DMS53 (cell line): Measurements from ENCODE around the gene MAN1A2.
"Not testable (repeated sequence)": the region's sequence is repeated elsewhere in the genome, so short reads cannot be mapped to it uniquely, and the experiment has no call there.

Experiments
- DNase-seq: peaks from one replicate; lab custom pipeline; 2025; lab: John Stamatoyannopoulos, UW

MAN1A2 gene

GRCh38 chr1:117558451-117558850, 191.2 kb downstream of the MAN1A2 start:
- not testable (repeated sequence) for DNase-seq

GRCh38 chr1:117559139-117559538, 191.9 kb downstream of the MAN1A2 start:
- DNase-seq = no peak

- DNase-seq = no peak
These were observed 192.7 kb downstream of the MAN1A2 start for GRCh38 chr1:117559985-117560384.

GRCh38 chr1:117561071-117561470, 193.8 kb downstream of the MAN1A2 start:
- no peak for DNase-seq

DNA sequence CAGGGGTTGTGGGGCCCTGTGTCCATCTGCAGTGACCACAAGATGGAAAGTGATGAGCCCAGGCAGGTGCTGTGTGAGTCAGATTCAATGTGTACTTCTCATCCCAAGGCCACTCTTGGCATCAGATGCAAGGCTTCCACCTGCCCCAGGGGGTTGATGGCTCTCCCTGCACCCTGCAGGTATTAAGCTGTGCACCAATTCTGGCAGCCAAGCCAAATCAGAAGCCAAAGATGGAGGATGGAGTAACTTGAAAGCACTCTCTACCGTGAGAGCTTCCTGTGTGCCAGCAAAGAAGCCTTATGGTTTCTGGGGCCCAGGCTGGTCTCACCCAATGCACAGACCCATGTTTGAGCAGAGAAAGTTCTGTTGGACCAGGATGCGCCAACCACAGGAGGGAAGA, 194.3 kb downstream of the MAN1A2 start:
- peak; percentile 12 for DNase-seq

- DNase-seq = peak; percentile 75
These were observed 195.6 kb downstream of the MAN1A2 start for GRCh38 chr1:117562581-117563491.

- DNase-seq = no peak
These were observed 196.2 kb downstream of the MAN1A2 start for GRCh38 chr1:117563492-117563875.

- no peak for DNase-seq
These were observed 197.2 kb downstream of the MAN1A2 start for GRCh38 chr1:117564227-117565075.

GRCh38 chr1:117565076-117565556, 197.9 kb downstream of the MAN1A2 start:
- no peak for DNase-seq

DNA sequence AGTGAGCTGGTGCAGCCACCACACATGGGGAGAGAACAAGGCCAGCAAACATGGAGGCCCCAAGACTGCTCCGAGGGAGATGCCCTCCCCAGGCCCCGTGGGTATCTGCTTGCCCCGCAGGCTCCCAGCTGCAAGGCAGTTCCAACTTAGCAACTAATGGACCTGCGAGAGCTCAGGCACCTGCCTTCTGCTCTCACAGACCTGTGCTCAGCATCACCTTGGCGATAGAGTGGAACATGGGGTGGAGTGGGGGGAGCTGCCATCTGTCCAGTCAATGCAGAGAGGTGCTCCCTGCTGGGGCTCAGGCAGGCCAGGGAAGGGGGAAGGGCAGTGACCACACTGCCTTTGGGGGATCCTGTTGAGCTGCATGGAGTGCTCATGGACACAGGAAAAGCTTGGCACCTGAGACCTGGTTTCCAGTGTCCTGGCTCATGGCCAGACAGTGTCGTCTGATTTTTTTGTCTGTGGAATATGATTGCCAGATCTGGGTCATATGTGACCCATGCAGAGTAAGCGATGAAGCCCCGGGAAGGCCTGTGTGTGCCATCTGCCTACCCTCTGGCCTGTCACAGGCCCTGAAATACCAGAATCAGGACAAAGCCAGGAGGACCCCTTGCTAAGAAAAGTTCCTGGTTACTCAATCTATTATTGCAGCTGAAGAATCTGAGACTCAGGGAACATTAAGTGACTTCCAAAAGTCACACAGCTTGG, 198.7 kb downstream of the MAN1A2 start:
- peak; percentile 52 for DNase-seq

DNA sequence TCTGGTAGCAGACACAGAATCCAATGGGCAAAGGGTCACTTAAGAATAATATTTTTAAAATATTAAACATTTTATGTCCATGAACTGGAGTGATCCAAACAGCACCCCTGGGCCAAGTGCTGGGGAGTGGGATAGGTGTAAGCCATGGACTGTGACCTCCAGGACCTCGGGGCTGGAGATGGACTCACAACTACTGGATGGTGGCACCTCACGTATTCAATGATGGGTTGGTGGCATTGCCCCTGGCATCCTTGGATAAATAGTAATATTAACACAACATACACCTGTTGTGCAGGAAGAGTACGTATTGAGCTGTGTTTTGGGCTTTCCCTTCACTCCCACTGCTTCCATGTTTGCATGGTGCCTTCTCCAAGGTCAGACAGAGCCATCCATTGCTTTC, 199.3 kb downstream of the MAN1A2 start:
- DNase-seq = no peak

DNA sequence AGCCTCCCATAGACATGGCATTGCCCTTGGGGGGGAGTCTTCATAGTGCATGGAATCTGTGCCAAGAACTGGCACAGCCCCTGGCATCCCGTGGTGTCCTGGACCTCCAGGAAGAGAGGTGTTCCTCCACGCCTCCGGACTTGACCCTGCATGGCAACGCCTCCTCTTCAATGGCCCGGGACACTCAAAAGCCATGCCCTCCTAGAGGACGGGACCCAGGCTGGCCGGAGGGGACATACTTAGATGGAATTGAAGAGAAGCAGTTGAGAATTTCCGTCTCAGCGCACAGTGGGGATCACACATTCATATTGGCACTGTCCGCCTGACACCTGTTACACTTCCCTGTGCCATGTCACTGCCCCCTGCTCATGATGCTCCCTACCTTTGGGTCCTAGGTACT, 200.2 kb downstream of the MAN1A2 start:
- no peak for DNase-seq

- DNase-seq = no peak
These were observed 200.7 kb downstream of the MAN1A2 start for GRCh38 chr1:117567976-117568375.

- no peak for DNase-seq
These were observed 201.8 kb downstream of the MAN1A2 start for GRCh38 chr1:117568999-117569398.

GRCh38 chr1:117569856-117570255, 202.6 kb downstream of the MAN1A2 start:
- DNase-seq = no peak

GRCh38 chr1:117570988-117571409, 203.8 kb downstream of the MAN1A2 start:
- peak; percentile 92 for DNase-seq

DNA sequence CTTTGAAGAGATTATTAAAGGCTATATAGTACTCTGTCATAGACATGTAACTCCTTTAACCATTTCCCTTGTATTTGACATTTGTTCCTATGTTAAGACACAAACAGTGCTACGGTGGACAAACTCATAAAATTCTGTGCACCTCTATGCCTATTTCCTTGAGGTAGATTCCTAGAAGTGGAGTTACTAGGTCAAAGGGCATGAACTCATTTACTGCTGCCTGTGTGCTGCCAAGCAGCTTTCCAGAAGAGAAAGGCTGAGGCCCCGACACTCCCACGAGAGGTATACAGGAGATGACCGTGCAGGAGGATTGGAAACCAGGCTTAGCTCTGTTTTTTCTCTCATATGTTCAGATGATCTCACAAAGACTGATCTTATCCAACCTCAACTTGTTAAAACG, 204.2 kb downstream of the MAN1A2 start:
- DNase-seq = peak; percentile 38

- DNase-seq = peak; percentile 30
These were observed 205.3 kb downstream of the MAN1A2 start for GRCh38 chr1:117572546-117572945.

DNA sequence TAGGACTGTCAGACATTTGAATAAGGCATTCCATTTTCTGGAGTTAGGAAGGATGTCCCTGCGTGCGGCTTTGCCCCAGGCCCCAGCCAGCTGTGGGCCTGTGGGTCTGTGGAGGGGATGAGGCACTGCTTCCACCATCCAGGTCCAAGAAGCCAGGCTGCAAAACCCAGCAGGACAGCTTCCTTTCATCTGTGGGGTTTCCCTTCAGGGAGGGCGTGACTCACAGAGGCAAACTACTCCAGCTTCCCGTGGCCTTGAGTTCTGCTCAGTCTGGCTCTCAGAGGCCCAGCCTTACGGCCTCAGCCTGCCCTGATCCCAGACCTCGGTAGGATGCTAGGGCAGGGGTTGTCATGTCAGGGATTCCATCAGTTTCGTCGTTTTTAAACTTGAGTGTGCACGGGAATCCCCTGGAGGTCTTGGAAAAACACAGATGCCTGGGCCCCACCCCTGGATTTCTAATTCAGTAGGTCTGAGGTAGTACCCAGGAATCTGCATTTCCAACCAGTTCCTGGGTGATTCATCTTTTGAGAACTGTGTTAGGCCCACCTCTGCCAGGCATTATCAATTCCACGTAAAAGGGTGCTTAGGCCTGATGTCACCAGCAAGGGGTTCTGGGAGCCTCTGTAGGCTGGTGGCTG, 206.3 kb downstream of the MAN1A2 start:
- DNase-seq = peak; percentile 43

DNA sequence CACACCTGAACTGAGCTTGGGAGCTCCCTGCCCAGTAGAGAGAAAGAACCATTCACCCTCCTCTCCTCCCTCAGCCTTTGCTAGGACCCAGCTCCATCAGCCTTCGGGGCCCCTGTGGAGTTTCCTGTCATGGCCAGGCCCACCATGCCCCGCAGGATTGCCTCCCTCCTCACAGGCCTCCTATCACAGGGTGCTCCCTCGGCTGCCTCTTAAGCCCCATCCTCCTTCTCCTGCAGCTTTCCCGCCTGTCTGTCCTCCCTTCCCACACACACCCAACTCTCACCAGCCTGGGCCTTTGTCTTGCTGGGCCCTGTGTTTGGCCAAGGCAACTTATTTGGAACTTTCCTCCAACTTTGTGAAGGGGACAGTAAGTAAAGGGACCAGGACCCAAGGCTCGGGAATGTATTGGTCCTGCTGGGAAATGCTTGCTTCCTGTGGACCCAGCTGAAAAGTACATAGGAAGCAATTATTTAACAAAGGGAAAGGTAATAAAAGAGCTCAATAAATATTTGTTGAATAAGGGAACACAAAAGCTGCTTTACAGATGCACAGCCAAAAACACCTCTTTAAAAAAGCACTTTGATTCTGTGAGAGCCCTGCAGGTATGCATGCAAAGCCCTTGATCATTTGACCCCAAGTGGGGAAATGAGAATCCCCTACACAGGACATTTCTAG, 207.0 kb downstream of the MAN1A2 start:
- DNase-seq = peak; percentile 45
